Measurements from ENCODE around the gene ENAM.

DNA sequence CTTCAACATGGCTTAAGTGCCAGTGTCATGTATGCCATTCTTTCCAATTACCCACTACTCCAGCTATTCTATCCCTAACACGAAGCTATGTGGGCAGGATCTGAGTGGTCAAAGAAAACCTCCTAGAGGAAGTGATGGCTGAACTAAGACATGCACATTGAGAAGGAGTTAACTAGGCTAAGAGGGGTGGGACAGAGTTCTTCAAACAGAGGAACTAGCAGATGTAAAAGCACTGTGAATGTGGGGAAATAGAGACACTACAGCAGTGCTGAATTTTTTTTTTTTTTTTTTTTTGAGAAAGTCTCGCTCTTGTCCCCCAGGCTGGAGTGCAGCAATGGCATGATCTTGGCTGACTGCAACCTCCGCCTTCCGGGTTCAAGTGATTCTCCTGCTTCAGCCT lies 31.6 kb downstream of the ENAM start:
- TF ChIP-seq, protein P1, sequence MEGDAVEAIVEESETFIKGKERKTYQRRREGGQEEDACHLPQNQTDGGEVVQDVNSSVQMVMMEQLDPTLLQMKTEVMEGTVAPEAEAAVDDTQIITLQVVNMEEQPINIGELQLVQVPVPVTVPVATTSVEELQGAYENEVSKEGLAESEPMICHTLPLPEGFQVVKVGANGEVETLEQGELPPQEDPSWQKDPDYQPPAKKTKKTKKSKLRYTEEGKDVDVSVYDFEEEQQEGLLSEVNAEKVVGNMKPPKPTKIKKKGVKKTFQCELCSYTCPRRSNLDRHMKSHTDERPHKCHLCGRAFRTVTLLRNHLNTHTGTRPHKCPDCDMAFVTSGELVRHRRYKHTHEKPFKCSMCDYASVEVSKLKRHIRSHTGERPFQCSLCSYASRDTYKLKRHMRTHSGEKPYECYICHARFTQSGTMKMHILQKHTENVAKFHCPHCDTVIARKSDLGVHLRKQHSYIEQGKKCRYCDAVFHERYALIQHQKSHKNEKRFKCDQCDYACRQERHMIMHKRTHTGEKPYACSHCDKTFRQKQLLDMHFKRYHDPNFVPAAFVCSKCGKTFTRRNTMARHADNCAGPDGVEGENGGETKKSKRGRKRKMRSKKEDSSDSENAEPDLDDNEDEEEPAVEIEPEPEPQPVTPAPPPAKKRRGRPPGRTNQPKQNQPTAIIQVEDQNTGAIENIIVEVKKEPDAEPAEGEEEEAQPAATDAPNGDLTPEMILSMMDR (IDR thresholded peaks at IDR 0.05 in 4 of 5, conservative IDR thresholded peaks at IDR 0.05 in 1 of 5), result no peak
- TF ChIP-seq POLR2A (IDR thresholded peaks at IDR 0.05), result no peak
